HG02623 (cell line): ENCODE results near the gene SYCN.

ENCODE experiments used
- ATAC-seq: cut with Tn5 transposase; IDR thresholded peaks from one replicate; pipeline ENCODE4 v1.9.1; 2021; ENCODE audit warnings: moderate library complexity; ENCODE audit not compliant: unreplicated experiment

Gene SYCN

DNA sequence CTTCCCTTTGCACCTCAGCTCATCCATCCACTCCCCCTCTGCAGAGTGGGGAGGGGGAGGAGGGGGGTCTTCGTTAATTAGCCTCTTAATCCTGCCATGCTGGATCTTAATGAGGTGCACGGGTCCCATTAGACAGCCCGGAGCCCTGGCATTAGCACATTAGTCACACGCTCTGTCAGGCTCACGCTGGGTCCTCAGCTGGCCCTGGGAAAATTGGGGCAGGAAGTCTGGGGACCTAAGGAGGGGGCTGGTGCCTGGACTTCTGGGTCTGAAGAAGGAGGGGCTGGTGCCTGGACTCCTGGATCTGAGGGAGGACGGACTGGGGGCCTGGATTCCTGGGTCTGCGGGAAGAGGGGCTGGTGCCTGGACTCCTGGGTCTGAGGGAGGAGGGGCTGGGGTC, 7.7 kb downstream of the SYCN start:
- no peak for ATAC-seq

DNA sequence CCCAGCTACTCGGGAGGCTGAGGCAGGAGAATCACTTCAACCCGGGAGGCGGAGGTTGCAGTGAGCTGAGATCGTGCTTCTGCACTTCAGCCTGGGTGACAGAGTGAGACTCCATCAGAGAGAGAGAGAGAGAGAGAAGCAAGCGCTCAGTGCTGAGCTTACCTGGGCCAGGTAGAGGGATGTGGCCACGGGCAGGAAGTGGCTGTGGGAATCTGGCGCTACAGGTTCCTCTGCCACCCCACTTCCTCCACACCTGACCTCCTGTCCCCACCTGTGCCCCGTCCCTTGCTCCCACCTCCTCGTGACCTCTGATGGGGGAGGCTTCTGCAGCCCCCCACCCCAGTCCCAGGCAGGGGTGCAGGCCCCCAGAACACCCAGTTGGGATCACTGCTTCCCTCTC, 8.3 kb downstream of the SYCN start:
- ATAC-seq = no peak

DNA sequence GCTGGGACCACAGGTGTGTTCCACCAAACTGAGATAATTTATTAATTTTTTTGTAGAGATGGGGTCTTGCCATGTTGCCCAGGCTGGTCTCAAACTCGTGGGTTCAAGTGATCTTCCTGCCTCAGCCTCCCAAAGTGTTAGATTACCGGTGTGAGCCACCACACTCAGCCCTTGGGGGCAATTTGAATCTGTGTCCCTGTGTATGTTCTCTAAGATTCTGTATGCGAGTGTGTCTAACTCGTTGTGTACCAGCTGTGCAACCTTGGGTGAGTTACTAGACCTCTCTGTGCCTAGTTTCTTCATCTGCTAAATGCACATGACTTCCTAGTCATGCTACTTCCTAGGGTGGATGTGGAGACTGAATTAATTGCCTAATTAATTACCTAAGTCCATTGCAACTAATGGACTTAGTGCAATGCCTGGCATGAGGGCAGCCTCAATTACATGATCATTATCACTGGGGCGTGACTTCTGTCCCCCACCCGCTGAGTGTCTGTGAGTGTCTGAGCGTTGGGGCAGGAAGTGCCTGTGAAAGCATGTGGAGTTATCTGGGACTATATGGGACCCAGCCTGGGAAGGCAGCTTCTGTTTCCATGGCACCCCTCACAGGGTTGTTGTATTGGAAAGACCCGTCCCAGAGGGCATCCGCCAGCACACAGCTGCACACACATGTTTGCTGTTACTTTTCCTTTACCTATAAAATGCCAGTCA, 9.1 kb downstream of the SYCN start:
- no peak for ATAC-seq

DNA sequence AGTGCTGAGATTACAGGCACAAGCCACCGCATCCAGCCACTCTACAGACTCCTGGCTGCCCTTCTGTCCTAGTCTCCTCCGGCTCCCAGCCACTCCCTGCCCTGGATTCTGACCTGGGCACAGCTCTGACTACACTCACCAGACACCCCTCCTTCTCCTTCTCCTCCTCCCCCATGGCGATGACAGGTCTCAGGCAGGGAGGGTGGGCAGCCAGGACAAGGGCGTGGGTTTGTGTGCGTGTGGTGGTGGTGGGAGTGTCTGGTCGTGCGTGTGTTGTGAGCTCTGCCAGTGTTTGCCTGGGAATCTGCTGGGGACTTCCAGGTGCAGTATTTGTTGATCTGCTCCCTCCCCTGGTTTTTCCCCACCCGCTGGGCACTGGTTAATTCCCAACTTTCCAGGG, 10.3 kb downstream of the SYCN start:
- no peak for ATAC-seq

DNA sequence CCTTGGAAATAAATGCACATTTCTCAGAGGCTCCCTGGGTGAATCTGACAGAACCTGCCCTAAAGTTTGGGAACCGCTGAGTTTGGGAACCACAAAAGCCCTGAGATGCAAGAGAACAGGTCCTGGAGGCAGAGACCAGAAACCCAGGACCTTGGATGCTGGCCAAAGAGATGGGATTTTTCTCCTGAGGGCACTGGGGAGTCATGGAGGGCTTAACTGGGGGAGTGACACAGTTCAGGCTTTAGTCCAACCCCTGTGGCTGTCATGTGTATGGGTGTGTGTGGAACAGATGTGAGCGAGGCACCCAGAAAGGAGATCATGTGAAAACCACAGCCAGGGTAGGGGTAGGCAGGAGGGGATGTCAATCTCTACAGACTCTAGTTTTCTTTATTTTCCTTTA, 11.2 kb downstream of the SYCN start:
- ATAC-seq = no peak

DNA sequence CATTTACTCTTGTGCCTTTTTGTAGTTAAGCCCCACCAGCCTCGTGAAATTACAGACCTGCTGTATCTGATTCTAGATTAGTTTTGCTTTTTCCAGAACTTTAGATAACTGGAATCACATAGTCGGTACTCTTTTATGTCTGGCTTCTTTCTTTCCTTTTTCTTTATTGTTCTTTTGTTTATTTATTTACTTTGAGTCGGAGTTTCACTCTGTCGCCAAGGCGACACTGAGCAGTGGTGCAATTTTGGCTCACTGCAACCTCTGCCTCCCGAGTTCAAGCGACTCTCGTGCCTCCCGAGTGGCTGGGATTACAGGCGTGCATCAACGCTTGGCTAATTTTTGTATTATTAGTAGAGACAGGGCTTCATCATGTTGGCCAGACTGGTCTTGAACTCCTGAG, 13.3 kb downstream of the SYCN start:
- ATAC-seq = no peak

DNA sequence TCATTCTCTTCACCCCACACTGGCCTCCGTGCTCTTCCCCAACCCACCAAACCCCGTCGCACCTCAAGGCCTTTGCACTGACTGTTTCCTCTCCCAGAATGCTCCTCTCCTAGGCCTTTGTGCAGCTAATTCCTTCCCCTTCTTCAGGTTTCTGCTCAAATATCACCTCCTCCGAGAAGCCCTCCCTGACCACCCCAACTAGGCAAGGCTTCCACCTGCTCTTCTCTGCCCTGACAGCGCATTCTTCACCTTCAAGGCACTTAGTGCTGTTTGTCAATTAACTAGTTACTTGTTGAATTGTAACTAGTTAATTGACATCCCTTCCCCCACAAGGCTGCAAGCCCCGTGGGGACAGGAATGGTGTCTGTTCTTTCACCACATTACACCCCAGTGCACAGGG, 15.1 kb downstream of the SYCN start:
- no peak for ATAC-seq

DNA sequence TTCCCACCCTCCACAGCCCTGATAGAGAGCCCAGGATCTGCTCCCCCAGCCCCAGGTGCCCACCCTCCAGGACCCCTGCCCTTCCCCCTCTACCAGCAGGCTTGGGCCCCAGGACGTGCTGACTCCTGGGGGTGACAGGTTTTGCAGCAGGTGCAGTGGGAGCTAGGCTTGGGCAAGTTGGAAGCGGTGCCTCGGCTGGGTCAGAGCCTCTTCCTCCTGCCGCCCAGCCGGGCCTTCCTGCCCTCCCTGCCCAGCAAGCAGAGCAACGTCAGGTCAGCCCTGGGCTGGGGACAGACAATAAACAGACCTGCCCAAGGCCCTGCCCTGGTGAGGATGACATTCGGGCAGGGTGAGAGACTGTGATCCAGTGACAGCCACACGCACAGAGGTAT, 16.5 kb downstream of the SYCN start:
- no peak for ATAC-seq

DNA sequence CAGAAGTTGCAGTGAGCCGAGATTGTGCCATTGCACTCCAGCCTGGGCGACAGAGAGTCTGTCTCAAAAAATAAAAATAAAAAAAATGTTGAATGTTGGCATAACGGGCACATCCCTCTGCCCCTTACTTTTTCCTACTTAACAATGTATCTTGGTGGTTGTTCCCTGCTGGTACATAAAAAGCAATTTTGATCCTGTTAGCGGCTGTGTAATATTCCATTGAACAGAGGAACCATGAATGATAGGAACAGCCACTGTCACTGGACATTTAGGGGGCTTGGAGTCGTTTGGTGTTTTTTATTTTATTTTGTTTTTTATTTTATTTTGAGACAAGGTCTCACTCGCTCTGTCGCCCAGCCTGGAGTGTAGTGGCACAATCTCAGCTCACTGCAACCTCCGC, 17.7 kb downstream of the SYCN start:
- ATAC-seq = no peak

DNA sequence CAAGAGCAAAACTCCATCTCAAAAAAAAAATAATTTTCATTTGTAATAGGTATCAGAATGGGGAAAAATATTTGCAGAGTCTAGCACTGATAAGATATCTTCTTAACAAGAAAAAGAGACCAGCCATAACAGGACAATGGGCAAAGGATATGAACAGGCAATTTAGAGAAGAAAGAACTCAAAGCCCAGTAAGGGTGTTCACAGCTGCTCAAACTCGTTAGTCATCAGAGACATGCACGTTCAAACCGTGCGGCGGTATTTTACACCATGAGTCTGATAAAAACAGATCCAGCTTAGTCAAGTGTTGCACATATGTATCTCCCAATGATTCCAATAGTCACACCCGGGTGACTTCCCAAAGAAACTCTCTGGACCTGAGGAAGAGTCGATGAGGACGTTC, 21.0 kb downstream of the SYCN start:
- no peak for ATAC-seq

DNA sequence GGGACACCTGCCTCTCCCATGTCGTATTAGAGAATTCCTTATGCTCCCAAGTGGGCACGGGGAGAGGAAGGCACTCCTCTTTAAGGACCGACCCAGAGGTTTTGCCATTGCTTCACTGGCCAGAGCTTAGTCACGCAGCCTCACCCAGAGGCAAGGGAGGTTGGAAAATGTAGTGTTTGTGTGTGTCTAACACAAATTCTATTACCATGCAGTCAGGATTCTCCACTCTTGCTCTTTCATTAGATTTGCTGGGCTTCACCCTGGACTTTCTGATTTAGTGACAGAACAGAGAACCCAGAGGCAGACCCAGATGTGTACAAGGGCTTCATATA, 21.9 kb downstream of the SYCN start:
- ATAC-seq = no peak

DNA sequence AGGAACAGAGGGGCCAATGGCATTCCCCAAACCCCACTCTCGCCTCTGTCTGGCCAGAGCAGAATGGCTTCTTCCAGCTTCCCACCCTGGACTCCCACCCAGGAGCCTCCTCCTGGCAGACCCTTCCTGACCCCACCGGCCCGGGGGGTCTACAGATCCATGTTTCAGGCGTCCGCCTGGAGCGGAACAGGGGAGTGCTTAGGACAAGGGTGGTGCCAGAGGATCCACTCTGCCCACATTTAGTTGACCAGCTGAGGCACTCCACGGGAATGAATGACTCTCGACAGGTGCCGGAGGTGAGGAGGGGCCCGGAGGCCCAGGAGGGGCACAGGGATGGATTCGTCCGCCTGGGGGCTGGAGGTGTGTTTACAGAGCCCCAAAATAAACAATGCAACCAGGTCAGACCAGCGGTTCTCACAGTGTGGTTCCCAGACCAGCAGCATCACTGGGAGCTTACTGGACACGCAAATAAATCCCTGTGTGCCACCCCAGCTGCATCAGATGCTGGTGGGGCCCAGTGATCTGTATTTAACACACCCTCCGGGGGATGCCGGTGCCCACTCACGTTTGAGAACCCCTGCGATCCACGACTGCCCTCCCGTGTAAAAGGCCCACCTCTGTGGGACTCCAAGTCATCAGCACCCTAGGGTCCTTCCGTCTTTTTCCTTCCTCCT, 22.4 kb downstream of the SYCN start:
- ATAC-seq = no peak

DNA sequence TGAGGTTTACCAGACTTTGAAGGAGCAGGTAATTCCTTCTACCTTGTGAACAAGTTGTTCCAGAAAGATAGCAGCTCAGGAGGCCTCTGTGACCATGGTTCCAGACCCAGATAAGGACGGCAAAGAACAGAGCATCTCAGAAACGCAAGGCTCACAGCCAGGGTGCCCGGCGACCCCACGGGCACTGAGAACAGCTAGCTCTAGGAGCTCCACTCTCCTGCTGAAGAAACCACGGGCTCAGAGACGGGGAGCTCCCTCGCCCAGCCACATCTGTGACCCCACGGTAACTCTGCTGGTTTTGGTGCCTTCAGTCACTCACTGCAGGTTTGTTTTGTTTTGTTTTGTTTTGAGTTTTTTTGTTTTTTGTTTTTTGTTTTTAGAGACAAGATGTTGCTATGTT, 23.3 kb downstream of the SYCN start:
- no peak for ATAC-seq

DNA sequence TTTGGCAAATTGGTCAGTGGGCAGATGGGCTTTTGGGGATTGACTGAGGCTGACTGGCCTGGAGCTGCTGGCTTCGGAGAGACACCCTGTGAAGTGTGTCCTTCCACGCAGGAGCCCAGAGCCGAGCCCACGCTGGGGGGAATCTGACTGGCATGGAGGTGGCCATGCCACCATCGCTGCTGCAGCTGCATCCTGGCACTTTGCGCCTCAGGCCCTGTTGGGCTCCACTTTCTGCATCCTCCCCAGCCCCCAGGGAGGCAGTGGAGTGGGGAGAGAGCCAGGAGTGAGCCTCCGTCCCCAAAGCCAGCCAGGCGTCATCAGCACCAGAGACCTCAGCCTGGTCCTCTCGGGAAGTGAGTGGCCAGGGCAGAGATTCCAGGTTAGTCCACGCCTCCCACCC, 24.3 kb downstream of the SYCN start:
- no peak for ATAC-seq

DNA sequence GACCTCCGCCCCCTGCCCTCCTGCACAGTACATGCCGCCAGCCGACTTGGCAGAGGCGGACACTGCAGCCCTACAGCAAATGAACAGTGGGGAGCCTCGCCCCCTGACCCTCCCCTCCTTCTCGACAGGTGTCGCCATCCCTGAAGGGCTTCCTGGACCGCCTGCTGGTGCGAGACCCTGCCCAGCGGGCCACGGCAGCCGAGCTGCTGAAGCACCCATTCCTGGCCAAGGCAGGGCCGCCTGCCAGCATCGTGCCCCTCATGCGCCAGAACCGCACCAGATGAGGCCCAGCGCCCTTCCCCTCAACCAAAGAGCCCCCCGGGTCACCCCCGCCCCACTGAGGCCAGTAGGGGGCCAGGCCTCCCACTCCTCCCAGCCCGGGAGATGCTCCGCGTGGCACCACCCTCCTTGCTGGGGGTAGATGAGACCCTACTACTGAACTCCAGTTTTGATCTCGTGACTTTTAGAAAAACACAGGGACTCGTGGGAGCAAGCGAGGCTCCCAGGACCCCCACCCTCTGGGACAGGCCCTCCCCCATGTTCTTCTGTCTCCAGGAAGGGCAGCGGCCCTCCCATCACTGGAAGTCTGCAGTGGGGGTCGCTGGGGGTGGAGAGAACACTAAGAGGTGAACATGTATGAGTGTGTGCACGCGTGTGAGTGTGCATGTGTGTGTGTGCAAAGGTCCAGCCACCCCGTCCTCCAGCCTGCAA, 25.6 kb downstream of the SYCN start:
- ATAC-seq = no peak

DNA sequence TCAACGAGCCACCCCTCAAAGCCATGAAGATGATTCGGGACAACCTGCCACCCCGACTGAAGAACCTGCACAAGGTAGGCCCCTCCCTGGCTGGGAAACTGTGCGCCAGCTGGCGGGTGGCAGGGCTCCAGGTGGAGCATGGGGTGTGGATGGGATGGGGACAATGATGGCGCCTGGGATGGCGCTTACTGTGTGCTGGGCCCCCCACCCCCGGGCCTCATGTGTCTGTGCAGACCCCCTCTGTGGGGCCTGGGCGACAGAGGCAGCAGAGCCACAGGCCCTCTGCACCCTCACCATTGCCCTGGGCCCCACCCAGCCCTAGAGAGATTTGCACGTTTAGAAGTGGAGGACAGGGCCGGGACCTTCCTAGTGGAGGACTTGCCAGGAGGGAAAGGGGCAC, 26.3 kb downstream of the SYCN start:
- ATAC-seq = no peak

DNA sequence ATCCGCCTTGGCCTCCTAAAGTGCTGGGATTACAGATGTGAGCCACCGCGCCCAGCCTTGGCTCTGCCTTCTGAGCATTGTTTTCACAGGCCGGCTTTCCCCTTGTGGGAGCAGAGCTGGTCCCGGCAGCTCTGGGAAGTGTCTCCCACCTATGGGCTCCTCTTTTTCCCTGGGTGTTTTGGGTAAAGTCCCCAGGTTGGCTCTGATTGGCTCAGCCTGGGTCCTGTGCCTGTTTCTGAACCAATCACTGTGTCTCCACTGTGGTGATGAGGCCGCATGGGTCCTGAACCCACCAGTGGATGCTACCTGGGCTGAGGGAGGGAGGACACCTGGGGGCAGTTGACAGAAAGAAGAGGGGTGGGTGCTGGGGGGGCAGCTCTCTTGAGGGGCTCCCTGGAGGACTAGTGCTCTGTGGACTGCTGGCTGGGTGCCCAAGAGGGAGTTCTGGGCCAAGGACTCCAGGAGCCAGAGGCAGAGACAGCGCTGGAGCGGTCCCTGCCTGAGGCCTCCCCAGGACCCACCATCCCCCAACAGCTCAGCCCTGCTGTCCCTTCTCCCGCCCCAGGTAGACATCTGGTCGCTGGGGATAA, 26.9 kb downstream of the SYCN start:
- ATAC-seq = no peak

DNA sequence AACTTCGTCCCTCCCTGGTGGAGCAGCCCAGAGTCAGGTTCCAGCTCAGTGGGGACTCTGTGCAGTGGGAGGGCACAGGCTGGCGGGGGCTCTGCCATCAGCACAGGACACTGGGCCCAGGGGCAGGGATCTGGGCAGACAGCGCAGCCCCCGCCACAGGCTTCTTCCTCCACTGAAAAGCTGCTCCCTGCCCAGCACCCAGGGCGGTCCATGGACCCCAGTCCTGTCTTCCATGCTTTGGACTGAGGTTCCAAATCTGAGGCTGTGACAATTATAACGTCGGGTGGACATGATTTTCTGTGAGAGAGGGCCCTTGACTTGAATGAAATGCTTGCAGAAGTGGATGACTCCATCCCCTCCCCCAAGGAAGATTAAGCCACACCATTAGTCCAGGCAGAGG, 28.5 kb downstream of the SYCN start:
- ATAC-seq = no peak

DNA sequence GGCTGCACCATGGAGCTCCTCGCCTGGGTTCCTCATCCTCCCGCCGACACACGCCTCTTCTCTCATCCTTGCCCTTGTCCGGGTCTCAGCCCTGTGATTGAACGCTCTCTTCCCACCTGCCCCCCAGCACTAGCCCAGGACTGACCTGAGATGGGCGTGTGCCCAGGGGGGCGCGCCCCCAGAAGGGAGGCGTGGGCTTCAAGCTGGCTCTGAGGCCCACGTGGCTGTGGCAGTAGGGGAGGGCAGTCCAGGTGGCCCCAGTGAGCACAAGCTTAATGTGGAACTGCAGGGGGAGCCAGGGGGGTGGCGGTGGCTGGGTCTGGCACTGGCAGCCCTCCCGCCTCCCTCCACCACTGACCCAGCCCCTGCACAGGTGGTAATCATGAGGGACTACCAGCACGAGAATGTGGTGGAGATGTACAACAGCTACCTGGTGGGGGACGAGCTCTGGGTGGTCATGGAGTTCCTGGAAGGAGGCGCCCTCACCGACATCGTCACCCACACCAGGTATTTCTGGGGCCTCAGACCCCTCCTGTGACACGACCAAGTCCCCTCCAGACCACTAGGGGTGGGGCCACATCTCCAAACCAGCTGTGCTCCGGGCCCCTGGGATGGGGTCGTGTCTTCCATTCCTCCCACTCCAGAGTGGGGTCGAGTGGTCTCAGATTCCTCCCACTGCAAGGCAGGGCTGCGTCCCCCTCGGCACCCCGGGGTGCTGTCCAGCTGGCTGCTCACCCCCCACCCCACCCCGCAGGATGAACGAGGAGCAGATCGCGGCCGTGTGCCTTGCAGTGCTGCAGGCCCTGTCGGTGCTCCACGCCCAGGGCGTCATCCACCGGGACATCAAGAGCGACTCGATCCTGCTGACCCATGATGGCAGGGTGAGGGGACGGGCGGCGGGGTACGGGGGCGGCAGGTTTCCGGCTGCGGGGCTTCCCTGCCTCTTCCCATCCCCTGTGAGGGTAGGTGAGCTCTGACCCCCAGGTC, 29.2 kb downstream of the SYCN start:
- no peak for ATAC-seq

DNA sequence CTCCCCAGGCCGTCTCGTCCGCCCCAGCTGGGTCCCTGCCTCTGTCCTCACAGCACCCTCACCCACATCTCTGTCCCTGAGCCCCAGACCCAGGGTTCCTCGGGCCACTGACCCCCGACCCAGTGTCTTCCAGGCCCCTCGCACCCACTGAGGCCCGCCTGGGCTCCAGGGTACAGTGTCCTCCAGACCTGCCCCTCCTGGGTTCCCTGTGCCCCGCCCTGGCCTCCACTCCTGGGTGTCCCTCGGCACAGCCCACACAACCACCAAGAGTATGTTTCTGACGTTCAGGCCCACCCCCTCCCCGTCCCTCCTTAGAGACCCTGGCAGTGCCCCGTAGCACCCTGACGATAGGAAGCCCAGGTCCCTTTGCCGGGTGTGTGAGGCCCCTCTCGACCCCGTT, 29.9 kb downstream of the SYCN start:
- no peak for ATAC-seq

DNA sequence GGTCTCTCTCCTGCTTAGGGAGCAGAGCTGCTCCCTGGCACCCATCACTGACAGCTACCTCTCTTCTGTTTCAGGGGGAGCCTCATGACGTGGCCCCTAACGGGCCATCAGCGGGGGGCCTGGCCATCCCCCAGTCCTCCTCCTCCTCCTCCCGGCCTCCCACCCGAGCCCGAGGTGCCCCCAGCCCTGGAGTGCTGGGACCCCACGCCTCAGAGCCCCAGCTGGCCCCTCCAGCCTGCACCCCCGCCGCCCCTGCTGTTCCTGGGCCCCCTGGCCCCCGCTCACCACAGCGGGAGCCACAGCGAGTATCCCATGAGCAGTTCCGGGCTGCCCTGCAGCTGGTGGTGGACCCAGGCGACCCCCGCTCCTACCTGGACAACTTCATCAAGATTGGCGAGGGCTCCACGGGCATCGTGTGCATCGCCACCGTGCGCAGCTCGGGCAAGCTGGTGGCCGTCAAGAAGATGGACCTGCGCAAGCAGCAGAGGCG, 30.5 kb downstream of the SYCN start:
- ATAC-seq = no peak
